ENCODE measurements around the gene PES1. TPM values are rescaled to one million over a fixed set of nuclear protein-coding genes. Genes with fewer than 3 reads are reported as not detected.
A peak's percentile ranks its signal among the peaks of the same experiment; 100 is the strongest.

Gene PES1
- total and polyA plus RNA-seq, 7 experiments from 2014 or later: 34.6 to 84.2 (median 56.3) TPM

GRCh38 chr22:30582788-30583545, 8.7 kb downstream of the PES1 start:
- intact Hi-C loops (cut with micrococcal nuclease): no loop called here
- Histone ChIP-seq H3K36me3 (ENCODE audit: control insufficient read depth in 2 of 3, insufficient read depth in 3 of 3, low read length in 3 of 3) (peaks cover 10 to 99% (median 75%) of the 10 kb centered on the region in 3 experiments), H3K9me3 (ENCODE audit: control insufficient read depth in 2 of 3, low read length in 3 of 3) (no peaks in the 10 kb centered on the region), H3K27ac (ENCODE audit: low read depth, low read length) (no peak overlapping the region), H3K27me3 (ENCODE audit: control insufficient read depth in 2 of 2, insufficient read depth in 2 of 2, low read length in 2 of 2) (no peaks in the 10 kb centered on the region), H3K4me3 (ENCODE audit: low read length) (no peak overlapping the region), H3K4me1 (ENCODE audit: control insufficient read depth in 2 of 2, insufficient read depth in 2 of 2, low read length in 2 of 2) (no peaks in the 10 kb centered on the region)
- no peak overlapping the region for H3K4me3 Mint-ChIP-seq
- DNase-seq: no peak
- no peaks in the 10 kb centered on the region for H3K27me3 Mint-ChIP-seq
- H3K36me3 Mint-ChIP-seq: peaks cover 11 to 76% (median 34%) of the 10 kb centered on the region in 5 donors
- CTCF ChIA-PET: no interaction called here
- H3K4me1 Mint-ChIP-seq: peaks cover 0 to 4% (median 0%) of the 10 kb centered on the region in 7 donors
- POLR2A ChIA-PET: interaction anchor here (1.0 kb wide), 1 partner anchor 7 kb away, joined by 3 read pairs; no protein-coding TSS in a partner anchor
- no peaks in the 10 kb centered on the region for H3K9me3 Mint-ChIP-seq
- H3K27ac Mint-ChIP-seq: no peak overlapping the region
- ATAC-seq: no peak

- Mint-ChIP-seq H3K4me1 (peaks cover 0 to 4% (median 0%) of the 10 kb centered on the region in 7 donors), H3K27me3 (no peaks in the 10 kb centered on the region), H3K9me3 (no peaks in the 10 kb centered on the region), H3K4me3 (no peak overlapping the region), H3K36me3 (peaks cover 6 to 77% (median 35%) of the 10 kb centered on the region in 5 donors), H3K27ac (no peak overlapping the region)
- peaks cover 6 to 99% (median 72%) of the 10 kb centered on the region in 3 experiments for H3K36me3 ChIP-seq (ENCODE audit: control insufficient read depth in 2 of 3, insufficient read depth in 3 of 3, low read length in 3 of 3)
- DNase-seq (no peak), ATAC-seq (no peak)
- ChIA-PET CTCF (no interaction called here), POLR2A (interaction anchor here (1.0 kb wide), 1 partner anchor 8 kb away, joined by 3 read pairs; no protein-coding TSS in a partner anchor)
- H3K27ac ChIP-seq (ENCODE audit: low read depth, low read length): no peak overlapping the region
- H3K4me3 ChIP-seq (ENCODE audit: low read length): no peak overlapping the region
- no peaks in the 10 kb centered on the region for H3K9me3 ChIP-seq (ENCODE audit: control insufficient read depth in 2 of 3, low read length in 3 of 3)
- H3K4me1 ChIP-seq (ENCODE audit: control insufficient read depth in 2 of 2, insufficient read depth in 2 of 2, low read length in 2 of 2): no peaks in the 10 kb centered on the region
- no peaks in the 10 kb centered on the region for H3K27me3 ChIP-seq (ENCODE audit: control insufficient read depth in 2 of 2, insufficient read depth in 2 of 2, low read length in 2 of 2)
- intact Hi-C loops (cut with micrococcal nuclease): no loop called here
Measured at GRCh38 chr22:30582051-30582450, 9.7 kb downstream of the PES1 start.

GRCh38 chr22:30580896-30581295, 10.8 kb downstream of the PES1 start:
- no peak overlapping the region for H3K27ac Mint-ChIP-seq
- intact Hi-C loops (cut with micrococcal nuclease): no loop called here
- no peak overlapping the region for H3K4me3 Mint-ChIP-seq
- ChIA-PET CTCF (no interaction called here), POLR2A (interaction anchor here (1.5 kb wide), 1 partner anchor 11 kb away, joined by 4 read pairs; the partner anchor contains the start of gene PES1)
- H3K27ac ChIP-seq (ENCODE audit: low read depth, low read length): no peak overlapping the region
- DNase-seq (no peak), ATAC-seq (no peak)
- no peaks in the 10 kb centered on the region for H3K27me3 Mint-ChIP-seq
- H3K9me3 Mint-ChIP-seq: peaks cover 0 to 1% (median 0%) of the 10 kb centered on the region in 11 donors
- H3K36me3 Mint-ChIP-seq: peaks cover 5 to 77% (median 28%) of the 10 kb centered on the region in 5 donors
- H3K4me3 ChIP-seq (ENCODE audit: low read length): no peak overlapping the region
- H3K4me1 ChIP-seq (ENCODE audit: control insufficient read depth in 2 of 2, insufficient read depth in 2 of 2, low read length in 2 of 2): no peaks in the 10 kb centered on the region
- no peaks in the 10 kb centered on the region for H3K9me3 ChIP-seq (ENCODE audit: control insufficient read depth in 2 of 3, low read length in 3 of 3)
- peaks cover 0 to 5% (median 2%) of the 10 kb centered on the region in 7 donors for H3K4me1 Mint-ChIP-seq
- H3K36me3 ChIP-seq (ENCODE audit: control insufficient read depth in 2 of 3, insufficient read depth in 3 of 3, low read length in 3 of 3): peaks cover 6 to 99% (median 63%) of the 10 kb centered on the region in 3 experiments
- H3K27me3 ChIP-seq (ENCODE audit: control insufficient read depth in 2 of 2, insufficient read depth in 2 of 2, low read length in 2 of 2): no peaks in the 10 kb centered on the region

- ATAC-seq (no peak), DNase-seq (no peak)
- Histone ChIP-seq H3K36me3 (ENCODE audit: control insufficient read depth in 2 of 3, insufficient read depth in 3 of 3, low read length in 3 of 3) (peaks cover 0 to 82% (median 50%) of the 10 kb centered on the region in 3 experiments), H3K27ac (ENCODE audit: low read depth, low read length) (no peak overlapping the region), H3K27me3 (ENCODE audit: control insufficient read depth in 2 of 2, insufficient read depth in 2 of 2, low read length in 2 of 2) (no peaks in the 10 kb centered on the region), H3K4me1 (ENCODE audit: control insufficient read depth in 2 of 2, insufficient read depth in 2 of 2, low read length in 2 of 2) (no peaks in the 10 kb centered on the region), H3K9me3 (ENCODE audit: control insufficient read depth in 2 of 3, low read length in 3 of 3) (no peaks in the 10 kb centered on the region), H3K4me3 (ENCODE audit: low read length) (no peak overlapping the region)
- Mint-ChIP-seq H3K36me3 (peaks cover 5 to 62% (median 27%) of the 10 kb centered on the region in 5 donors), H3K4me1 (peaks cover 0 to 13% (median 3%) of the 10 kb centered on the region in 7 donors), H3K4me3 (no peak overlapping the region), H3K9me3 (peaks cover 0 to 1% (median 0%) of the 10 kb centered on the region in 11 donors), H3K27me3 (peaks cover 0 to 9% (median 0%) of the 10 kb centered on the region in 5 donors), H3K27ac (no peak overlapping the region)
- intact Hi-C loops (cut with micrococcal nuclease): no loop called here
- POLR2A ChIA-PET: no interaction called here
- CTCF ChIA-PET: no interaction called here
Measured at GRCh38 chr22:30578481-30578880, 13.2 kb downstream of the PES1 start.

- no peak overlapping the region for H3K27ac ChIP-seq (ENCODE audit: low read depth, low read length)
- ChIA-PET CTCF (no interaction called here), POLR2A (no interaction called here)
- ATAC-seq (no peak), DNase-seq (no peak)
- Mint-ChIP-seq H3K27ac (peak overlapping the region in 3 of 9 donors; percentile 14 to 53 (median 43)), H3K36me3 (peaks cover 5 to 48% (median 22%) of the 10 kb centered on the region in 5 donors), H3K4me1 (peaks cover 0 to 13% (median 3%) of the 10 kb centered on the region in 7 donors), H3K9me3 (peaks cover 0 to 1% (median 0%) of the 10 kb centered on the region in 11 donors), H3K27me3 (peaks cover 0 to 16% (median 0%) of the 10 kb centered on the region in 5 donors), H3K4me3 (no peak overlapping the region)
- H3K27me3 ChIP-seq (ENCODE audit: control insufficient read depth in 2 of 2, insufficient read depth in 2 of 2, low read length in 2 of 2): no peaks in the 10 kb centered on the region
- H3K9me3 ChIP-seq (ENCODE audit: control insufficient read depth in 2 of 3, low read length in 3 of 3): no peaks in the 10 kb centered on the region
- peaks cover 0 to 55% (median 24%) of the 10 kb centered on the region in 3 experiments for H3K36me3 ChIP-seq (ENCODE audit: control insufficient read depth in 2 of 3, insufficient read depth in 3 of 3, low read length in 3 of 3)
- no peak overlapping the region for H3K4me3 ChIP-seq (ENCODE audit: low read length)
- H3K4me1 ChIP-seq (ENCODE audit: control insufficient read depth in 2 of 2, insufficient read depth in 2 of 2, low read length in 2 of 2): no peaks in the 10 kb centered on the region
- intact Hi-C loops (cut with micrococcal nuclease): no loop called here
Measured at GRCh38 chr22:30575859-30576258, 15.9 kb downstream of the PES1 start.

GRCh38 chr22:30574997-30575671, 16.6 kb downstream of the PES1 start:
- H3K4me1 Mint-ChIP-seq: peaks cover 0 to 13% (median 3%) of the 10 kb centered on the region in 7 donors
- intact Hi-C loops (cut with micrococcal nuclease): no loop called here
- POLR2A ChIA-PET: interaction anchor here (0.7 kb wide), 1 partner anchor 25 kb away, joined by 3 read pairs; no protein-coding TSS in a partner anchor
- CTCF ChIA-PET: interaction anchor here (0.6 kb wide), 1 partner anchor 350 kb away, joined by 3 read pairs; no protein-coding TSS in a partner anchor
- Histone ChIP-seq H3K36me3 (ENCODE audit: control insufficient read depth in 2 of 3, insufficient read depth in 3 of 3, low read length in 3 of 3) (peaks cover 0 to 48% (median 17%) of the 10 kb centered on the region in 3 experiments), H3K27me3 (ENCODE audit: control insufficient read depth in 2 of 2, insufficient read depth in 2 of 2, low read length in 2 of 2) (no peaks in the 10 kb centered on the region), H3K9me3 (ENCODE audit: control insufficient read depth in 2 of 3, low read length in 3 of 3) (no peaks in the 10 kb centered on the region), H3K27ac (ENCODE audit: low read depth, low read length) (no peak overlapping the region), H3K4me1 (ENCODE audit: control insufficient read depth in 2 of 2, insufficient read depth in 2 of 2, low read length in 2 of 2) (no peaks in the 10 kb centered on the region), H3K4me3 (ENCODE audit: low read length) (no peak overlapping the region)
- DNase-seq: no peak
- ATAC-seq: peak; percentile 3
- H3K27ac Mint-ChIP-seq: no peak overlapping the region
- H3K27me3 Mint-ChIP-seq: peaks cover 0 to 16% (median 0%) of the 10 kb centered on the region in 5 donors
- peak overlapping the region in 1 of 10 donors; percentile 23 for H3K4me3 Mint-ChIP-seq
- peaks cover 0 to 1% (median 0%) of the 10 kb centered on the region in 11 donors for H3K9me3 Mint-ChIP-seq
- peaks cover 5 to 42% (median 20%) of the 10 kb centered on the region in 5 donors for H3K36me3 Mint-ChIP-seq

Data from naive thymus-derived CD4-positive, alpha-beta T cell (primary cell).